Dedifferentiated amniotic fluid mesenchymal stem cell (primary cell): ENCODE data around the gene NAV2.

Experiments
- DNase-seq: peaks from one replicate; pipeline ENCODE4 v3.0.0-alpha.2; 2016; ENCODE audit errors: extremely low spot score

The NAV2 gene

GRCh38 chr11:19683862-19684491 lies 28.7 kb upstream of the NAV2 start:
- no peak for DNase-seq

- DNase-seq: no peak
Measured at GRCh38 chr11:19686234-19686633, 26.4 kb upstream of the NAV2 start.

GRCh38 chr11:19687392-19687791 lies 25.2 kb upstream of the NAV2 start:
- DNase-seq: no peak

GRCh38 chr11:19689281-19690000 lies 23.2 kb upstream of the NAV2 start:
- no peak for DNase-seq

- DNase-seq: no peak
Measured at GRCh38 chr11:19690885-19691284, 21.8 kb upstream of the NAV2 start.

- no peak for DNase-seq
Measured at GRCh38 chr11:19691815-19692500, 20.7 kb upstream of the NAV2 start.

GRCh38 chr11:19693146-19693545 lies 19.5 kb upstream of the NAV2 start:
- no peak for DNase-seq

GRCh38 chr11:19694796-19695345 lies 17.8 kb upstream of the NAV2 start:
- no peak for DNase-seq

- DNase-seq: no peak
Measured at GRCh38 chr11:19696073-19696472, 16.6 kb upstream of the NAV2 start.

GRCh38 chr11:19696904-19697303 lies 15.7 kb upstream of the NAV2 start:
- DNase-seq: no peak

- DNase-seq: no peak
Measured at GRCh38 chr11:19697721-19698121, 14.9 kb upstream of the NAV2 start.

- no peak for DNase-seq
Measured at GRCh38 chr11:19698493-19699292, 13.9 kb upstream of the NAV2 start.

GRCh38 chr11:19701421-19701820 lies 11.2 kb upstream of the NAV2 start:
- DNase-seq: no peak

- DNase-seq: no peak
Measured at GRCh38 chr11:19702620-19703019, 10.0 kb upstream of the NAV2 start.

- DNase-seq: no peak
Measured at GRCh38 chr11:19703211-19703610, 9.4 kb upstream of the NAV2 start.

GRCh38 chr11:19704213-19704612 lies 8.4 kb upstream of the NAV2 start:
- no peak for DNase-seq

- no peak for DNase-seq
Measured at GRCh38 chr11:19705936-19706335, 6.7 kb upstream of the NAV2 start.

GRCh38 chr11:19711911-19712280 lies 741 bp upstream of the NAV2 start:
- DNase-seq: no peak

- DNase-seq: no peak
Measured at GRCh38 chr11:19713196-19714021, 772 bp downstream of the NAV2 start.

- DNase-seq: no peak
Measured at GRCh38 chr11:19714022-19714386, 1.4 kb downstream of the NAV2 start.
